ENCODE measurements around the gene TP63.

DNA sequence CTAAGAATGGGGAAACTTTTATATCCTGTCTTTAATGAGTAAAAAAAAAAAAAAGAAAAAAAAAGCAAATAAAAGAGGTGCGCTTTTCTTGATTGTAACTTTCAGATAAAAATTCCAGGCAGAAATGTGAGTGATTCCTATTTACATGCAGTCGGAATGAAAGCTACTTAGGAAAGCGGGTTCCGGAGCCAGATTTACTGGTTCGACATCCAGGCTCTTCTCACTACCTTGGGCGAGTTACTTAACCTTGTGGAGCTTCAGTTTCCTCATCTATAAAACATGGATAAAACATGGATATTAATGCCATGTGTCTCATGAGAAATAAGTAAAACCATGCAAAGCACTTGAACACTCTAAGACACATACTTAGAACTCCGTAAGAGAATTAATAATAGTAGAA, 169.2 kb downstream of the TP63 start:
- TF ChIP-seq POLR2A (IDR thresholded peaks at IDR 0.05) = no peak
- TF ChIP-seq, protein P1, sequence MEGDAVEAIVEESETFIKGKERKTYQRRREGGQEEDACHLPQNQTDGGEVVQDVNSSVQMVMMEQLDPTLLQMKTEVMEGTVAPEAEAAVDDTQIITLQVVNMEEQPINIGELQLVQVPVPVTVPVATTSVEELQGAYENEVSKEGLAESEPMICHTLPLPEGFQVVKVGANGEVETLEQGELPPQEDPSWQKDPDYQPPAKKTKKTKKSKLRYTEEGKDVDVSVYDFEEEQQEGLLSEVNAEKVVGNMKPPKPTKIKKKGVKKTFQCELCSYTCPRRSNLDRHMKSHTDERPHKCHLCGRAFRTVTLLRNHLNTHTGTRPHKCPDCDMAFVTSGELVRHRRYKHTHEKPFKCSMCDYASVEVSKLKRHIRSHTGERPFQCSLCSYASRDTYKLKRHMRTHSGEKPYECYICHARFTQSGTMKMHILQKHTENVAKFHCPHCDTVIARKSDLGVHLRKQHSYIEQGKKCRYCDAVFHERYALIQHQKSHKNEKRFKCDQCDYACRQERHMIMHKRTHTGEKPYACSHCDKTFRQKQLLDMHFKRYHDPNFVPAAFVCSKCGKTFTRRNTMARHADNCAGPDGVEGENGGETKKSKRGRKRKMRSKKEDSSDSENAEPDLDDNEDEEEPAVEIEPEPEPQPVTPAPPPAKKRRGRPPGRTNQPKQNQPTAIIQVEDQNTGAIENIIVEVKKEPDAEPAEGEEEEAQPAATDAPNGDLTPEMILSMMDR (IDR thresholded peaks at IDR 0.05) = no peak
